ENCODE data around the gene TAS2R46.

GRCh38 chr12:11069854-11070365 lies 7.8 kb upstream of the TAS2R46 start:
- TF ChIP-seq POLR2A (IDR thresholded peaks at IDR 0.05; ENCODE audit: low read depth, low read length) (no peak), TAF1 (IDR thresholded peaks at IDR 0.05; ENCODE audit: low read depth, low read length) (no peak), POLR2AphosphoS5 (IDR thresholded peaks at IDR 0.05; ENCODE audit: low read depth, low read length) (no peak)

Measured in GM12891 (cell line).